Panc1 (cell line): Measurements from ENCODE around the gene CCS. TPM values are rescaled to one million over a fixed set of nuclear protein-coding genes. Genes with fewer than 3 reads are reported as not detected.

Experiments used
- ATAC-seq: fragments of 200-7000 bp; cut with Tn5 transposase; 2 replicates; pipeline ENCODE4 v1.9.1; 2020; ENCODE audit warnings: mild to moderate bottlenecking, moderate library complexity
- BruUV-seq: library from RNA; stranded (reverse); fragments of 400-500 nt; replicated peaks from 2 replicates; lab custom pipeline; 2021; lab: Mats Ljungman, UMichigan
- CTCF ChIA-PET: fragments of 300-600 bp; sonication (Branson Sonifier 250); formaldehyde crosslinking; loops from one replicate; lab custom pipeline; 2022; ENCODE audit warnings: antibody characterized with exemption; lab: Charles Lee
- POLR2A ChIA-PET: fragments of 300-600 bp; sonication (Branson Sonifier 250); formaldehyde crosslinking; loops from one replicate; lab custom pipeline; 2022; ENCODE audit warnings: antibody characterized with exemption; lab: Charles Lee
- DNase-seq: peaks from one replicate; pipeline ENCODE4 v3.0.0-alpha.2; 2010; ENCODE audit warnings: low read depth, low spot score
- H3K27ac ChIP-seq: 2 replicates; pipeline ENCODE4 v1.5.1; 2011; ENCODE audit warnings: mild to moderate bottlenecking, low read length, inconsistent platforms
- H3K27me3 ChIP-seq: fragments of 200-500 bp; sonication (Bioruptor generic); 2 replicates; pipeline ENCODE4 v1.6.0; 2014; ENCODE audit warnings: low read length, inconsistent platforms; ENCODE audit not compliant: control insufficient read depth, insufficient read depth
- H3K36me3 ChIP-seq: fragments of 200-500 bp; sonication (Bioruptor generic); 2 replicates; pipeline ENCODE4 v1.5.1; 2014; ENCODE audit warnings: inconsistent platforms, mild to moderate bottlenecking, low read length, moderate library complexity; ENCODE audit not compliant: control insufficient read depth, insufficient read depth
- H3K4me1 ChIP-seq: 2 replicates; pipeline ENCODE4 v1.5.1; 2011; ENCODE audit warnings: inconsistent platforms, mild to moderate bottlenecking, low read length, moderate library complexity; ENCODE audit not compliant: control insufficient read depth, insufficient read depth
- H3K4me3 ChIP-seq, 2 experiments: 2 replicates each; pipeline ENCODE4 v1.5.1; 2011 to 2012; ENCODE audit warnings: low read depth in 2 of 2, low read length in 2 of 2, mild to moderate bottlenecking in 2 of 2, inconsistent platforms in 1 of 2, moderate library complexity in 1 of 2
- H3K9me3 ChIP-seq: fragments of 200-500 bp; sonication (Bioruptor generic); 2 replicates; pipeline ENCODE4 v1.5.1; 2014; ENCODE audit warnings: low read depth, mild to moderate bottlenecking, inconsistent platforms, low read length, moderate library complexity; ENCODE audit not compliant: control insufficient read depth, insufficient read depth
- CTCF ChIP-seq: fragments of 450-650 bp; IDR thresholded peaks from 2 replicates; pipeline ENCODE4 v1.5.1; 2017; ENCODE audit warnings: mild to moderate bottlenecking
- POLR2AphosphoS5 ChIP-seq: IDR thresholded peaks from 2 replicates; pipeline ENCODE4 v1.6.1; 2012; ENCODE audit warnings: mild to moderate bottlenecking, low read depth, low read length, moderate library complexity
- REST ChIP-seq, 2 experiments: IDR thresholded peaks; 2 replicates each; pipeline ENCODE4 v1.6.1; 2011 to 2012; ENCODE audit warnings: low read depth in 2 of 2, control low read depth in 1 of 2, low read length in 1 of 2, mild to moderate bottlenecking in 1 of 2, moderate library complexity in 1 of 2; ENCODE audit not compliant: insufficient read depth in 1 of 2
- SIN3A ChIP-seq: IDR thresholded peaks from 2 replicates; pipeline ENCODE4 v1.6.1; 2012; ENCODE audit warnings: low read depth, mild to moderate bottlenecking, low read length, moderate library complexity, borderline replicate concordance; ENCODE audit not compliant: insufficient read depth
- TCF7L2 ChIP-seq: IDR thresholded peaks from 2 replicates; pipeline ENCODE4 v1.6.1; 2011; ENCODE audit warnings: mild to moderate bottlenecking, low read depth, low read length, inconsistent platforms
- in situ Hi-C: cut with HindIII; loops from 2 replicates; pipeline ENCODE4 v1.10.0; 2016; ENCODE audit warnings: low sequenced_read_pairs, low pct_unique_long_range_greater_than_20kb
- intact Hi-C: fragments of 100-400 bp; cut with micrococcal nuclease; formaldehyde crosslinking; loops from one replicate; pipeline ENCODE4 v1.10.0; 2022; ENCODE audit not compliant: unreplicated experiment
- total RNA-seq: library from RNA; stranded (reverse); gene quantifications from one replicate; pipeline ENCODE4 v1.2.1, GENCODE V29; 2021; ENCODE audit not compliant: unreplicated experiment

The CCS gene
- total RNA-seq, 1 experiment from 2014 or later: 55.3 TPM

- Histone ChIP-seq H3K4me1 (no peaks in the 10 kb centered on the region), H3K9me3 (no peaks in the 10 kb centered on the region), H3K4me3 (no peak overlapping the region), H3K36me3 (no peaks in the 10 kb centered on the region), H3K27ac (no peak overlapping the region), H3K27me3 (no peaks in the 10 kb centered on the region)
- no peak for ATAC-seq
- no peak for DNase-seq
- TF ChIP-seq POLR2AphosphoS5 (no peak), REST (IDR thresholded peaks at IDR 0.05; ENCODE audit: insufficient read depth in 1 of 2, low read depth in 2 of 2, low read length in 1 of 2) (no peak), SIN3A (no peak), CTCF (no peak), TCF7L2 (no peak)
- ChIA-PET CTCF (no interaction called here), POLR2A (no interaction called here)
- in situ Hi-C loops: no loop called here
- no TSS peak for BruUV-seq
- intact Hi-C loops: loop anchor here (10.0 kb wide), 1 partner anchor 104 kb away; the partner anchor contains the start of gene RBM4B
These were observed 22.2 kb upstream of the CCS start for GRCh38 chr11:66570850-66571180.

- peak; percentile 89 for ATAC-seq
- no TSS peak for BruUV-seq
These were observed 13.9 kb upstream of the CCS start for GRCh38 chr11:66579017-66579606.

More at GRCh38 chr11:66579017-66579606, 13.9 kb upstream of the CCS start:
- H3K4me1 ChIP-seq: no peaks in the 10 kb centered on the region
- no peak overlapping the region for H3K27ac ChIP-seq
- H3K36me3 ChIP-seq: no peaks in the 10 kb centered on the region
- in situ Hi-C loops (no loop called here), intact Hi-C loops (loop anchor here (10.0 kb wide), 1 partner anchor 96 kb away; the partner anchor contains the start of gene RBM4B)
- ChIA-PET CTCF (interaction anchor here (0.9 to 1.0 kb wide), 2 partner anchors 40 to 99 kb away, joined by 3 to 7 read pairs; partner anchors contain the start of gene RBM4B), POLR2A (no interaction called here)
- H3K27me3 ChIP-seq: no peaks in the 10 kb centered on the region
- TF ChIP-seq REST (IDR thresholded peaks at IDR 0.05; ENCODE audit: insufficient read depth in 1 of 2, low read depth in 2 of 2, low read length in 1 of 2) (no peak), TCF7L2 (no peak), POLR2AphosphoS5 (no peak), SIN3A (no peak), CTCF (peak; percentile 93)
- no peak overlapping the region for H3K4me3 ChIP-seq
- H3K9me3 ChIP-seq: peaks cover 3% of the 10 kb centered on the region; the same call in 1 of the 2 replicates
- no peak for DNase-seq
